Measurements from ENCODE around the gene TMEM123.
"Not testable (repeated sequence)": the region's sequence is repeated elsewhere in the genome, so short reads cannot be mapped to it uniquely, and the experiment has no call there.

Gene TMEM123

GRCh38 chr11:102396708-102397563, 55.6 kb downstream of the TMEM123 start:
- no peak for DNase-seq (ENCODE audit: low read depth in 1 of 2, low spot score in 1 of 2)

- DNase-seq (ENCODE audit: low read depth in 1 of 2, low spot score in 1 of 2) = no peak
Observed at GRCh38 chr11:102395720-102396393, 56.7 kb downstream of the TMEM123 start.

DNA sequence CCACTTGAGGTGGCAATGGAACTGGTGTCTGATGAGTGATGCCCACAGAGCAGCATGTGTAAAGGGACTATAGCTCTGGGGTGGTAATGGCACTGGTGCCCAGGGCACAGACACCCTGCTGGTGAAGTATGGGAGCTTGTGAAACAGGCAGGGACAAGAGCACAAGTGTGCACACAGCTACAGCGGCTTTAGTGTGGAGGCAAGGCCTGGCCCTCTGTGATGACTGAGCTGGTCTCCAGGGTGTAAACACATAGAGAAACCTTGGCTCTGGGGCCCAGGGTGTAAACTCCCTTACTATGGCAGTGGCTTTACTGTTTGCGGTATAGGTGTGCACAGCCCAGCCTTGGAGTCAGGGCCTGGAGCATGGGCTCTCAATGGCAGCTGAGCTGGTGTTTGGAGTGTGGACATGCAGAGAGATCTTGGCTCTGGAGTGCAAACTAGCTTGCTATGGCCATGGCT, 59.3 kb downstream of the TMEM123 start:
- no peak for DNase-seq (ENCODE audit: low read depth in 1 of 2, low spot score in 1 of 2)

- DNase-seq (ENCODE audit: low read depth in 1 of 2, low spot score in 1 of 2) = no peak
Observed at GRCh38 chr11:102391549-102392237, 60.9 kb downstream of the TMEM123 start.

DNA sequence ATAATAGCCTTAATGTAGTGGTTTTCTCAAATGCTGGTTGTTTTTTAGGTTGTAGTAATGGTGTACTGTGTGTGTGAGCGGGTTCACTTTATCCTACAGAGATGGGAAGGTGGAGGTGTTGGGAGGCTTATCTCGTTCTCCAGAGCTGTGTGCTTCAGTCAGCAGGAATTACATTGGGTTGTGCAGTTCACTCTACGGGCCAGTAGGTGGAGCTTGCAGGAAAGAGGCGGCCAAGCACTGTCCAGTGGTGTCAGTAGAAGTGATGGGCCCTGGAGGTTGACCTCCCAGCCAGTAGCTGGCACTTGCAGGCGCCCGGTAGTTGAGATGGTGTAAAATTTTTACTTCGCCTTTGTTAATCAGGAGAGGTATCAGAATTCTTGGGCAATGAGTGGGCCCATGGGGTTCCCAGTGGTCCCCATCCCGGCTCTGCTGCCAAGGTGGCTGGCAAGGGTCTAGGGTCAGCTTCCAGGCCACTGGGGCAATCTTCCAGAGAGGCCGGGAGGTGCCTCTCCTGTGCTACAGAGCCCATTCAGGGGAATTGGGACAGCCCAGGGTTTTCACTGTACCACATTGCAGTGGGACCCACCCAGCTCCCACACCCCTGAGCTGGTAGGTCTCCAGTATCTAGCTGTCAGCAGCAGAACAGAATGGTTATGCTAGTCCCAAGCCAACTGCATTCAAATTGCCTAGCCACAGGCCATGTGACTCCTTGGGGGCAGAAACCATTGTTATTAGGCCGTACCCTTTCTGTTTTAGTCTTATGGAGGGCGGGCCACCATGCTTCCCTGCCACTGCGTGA, 61.7 kb downstream of the TMEM123 start:
- peak in 1 of 2 donors; percentile 31 for DNase-seq (ENCODE audit: low read depth in 1 of 2, low spot score in 1 of 2)

DNA sequence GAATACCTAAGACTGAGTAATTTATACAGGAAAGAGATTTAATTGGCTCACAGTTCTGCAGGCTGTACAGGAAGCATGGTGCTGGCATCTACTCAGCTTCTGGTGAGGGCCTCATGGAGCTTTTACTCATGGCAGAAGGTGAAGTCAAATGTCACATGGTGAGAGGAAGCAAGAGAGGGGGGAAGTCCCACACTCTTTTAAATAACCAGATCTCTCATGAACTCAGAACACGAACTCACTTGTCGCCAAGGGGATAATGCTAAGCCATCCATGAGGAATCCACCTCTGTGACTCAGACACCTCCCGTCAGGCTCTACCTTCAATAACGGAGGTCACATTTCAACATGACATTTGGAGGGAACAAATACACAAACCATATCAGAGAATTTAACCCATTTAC, 63.3 kb downstream of the TMEM123 start:
- no peak for DNase-seq (ENCODE audit: low read depth in 1 of 2, low spot score in 1 of 2)

DNA sequence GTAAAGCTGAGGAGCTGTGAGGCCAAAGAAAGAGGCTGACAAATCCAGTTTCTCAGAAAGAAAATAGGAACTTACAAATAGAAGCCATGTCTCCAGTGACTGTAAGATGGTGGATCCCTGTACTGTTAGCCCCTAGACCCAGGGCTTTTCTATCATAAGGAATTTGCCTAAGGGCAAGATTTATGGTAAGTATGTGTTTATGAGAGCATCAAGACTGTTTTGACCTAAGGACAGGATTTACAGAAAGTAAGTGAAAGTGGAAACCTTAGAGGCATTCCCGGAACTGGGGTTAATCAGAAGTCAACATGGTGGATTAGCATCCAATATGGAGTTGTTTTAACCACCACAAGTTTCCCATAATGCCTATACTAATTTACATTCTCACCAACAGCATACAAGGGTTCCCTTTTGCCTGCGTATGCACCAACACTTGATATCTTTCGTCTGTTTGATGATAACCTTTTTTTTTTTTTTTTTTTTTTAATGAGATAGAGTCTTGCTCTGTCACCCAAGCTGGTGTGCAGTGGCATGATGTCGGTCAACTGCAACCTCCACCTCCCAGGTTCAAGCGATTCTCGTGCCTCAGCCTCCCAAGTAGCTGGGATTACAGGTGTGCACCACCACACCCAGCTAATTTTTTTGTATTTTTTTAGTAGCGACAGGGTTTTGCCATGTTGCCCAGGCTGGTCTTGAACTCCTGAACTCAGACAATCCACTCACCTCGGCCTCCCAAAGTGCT, 65.4 kb downstream of the TMEM123 start:
- DNase-seq (ENCODE audit: low read depth in 1 of 2, low spot score in 1 of 2) = no peak

DNA sequence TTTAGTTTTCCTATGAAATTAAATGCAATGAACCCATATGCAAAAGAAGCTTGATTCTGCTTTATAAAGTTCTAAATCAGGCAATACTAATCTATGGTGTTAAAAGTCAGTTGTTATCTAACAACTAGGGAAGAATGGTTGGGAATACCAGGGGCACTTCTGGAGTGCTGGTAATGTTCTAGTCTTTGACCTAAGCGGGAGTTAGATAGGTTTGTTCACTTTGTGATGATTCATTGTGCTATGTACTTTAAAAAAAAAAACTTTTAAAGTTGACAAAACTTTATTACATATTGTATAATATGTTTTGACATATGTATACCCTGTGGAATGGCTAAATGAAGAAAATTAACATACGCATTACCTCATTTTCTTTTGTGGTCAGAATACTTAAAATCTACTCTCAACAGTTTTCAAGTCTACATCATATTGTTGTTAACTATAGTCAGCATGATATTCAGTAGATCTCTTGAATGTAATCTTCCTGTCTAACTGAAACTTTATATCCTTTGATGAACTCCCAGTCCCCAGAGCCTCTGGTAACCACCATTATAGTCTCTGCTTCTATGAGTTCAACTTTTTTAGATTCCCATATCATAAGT, 66.3 kb downstream of the TMEM123 start:
- DNase-seq (ENCODE audit: low read depth in 1 of 2, low spot score in 1 of 2) = no peak

DNA sequence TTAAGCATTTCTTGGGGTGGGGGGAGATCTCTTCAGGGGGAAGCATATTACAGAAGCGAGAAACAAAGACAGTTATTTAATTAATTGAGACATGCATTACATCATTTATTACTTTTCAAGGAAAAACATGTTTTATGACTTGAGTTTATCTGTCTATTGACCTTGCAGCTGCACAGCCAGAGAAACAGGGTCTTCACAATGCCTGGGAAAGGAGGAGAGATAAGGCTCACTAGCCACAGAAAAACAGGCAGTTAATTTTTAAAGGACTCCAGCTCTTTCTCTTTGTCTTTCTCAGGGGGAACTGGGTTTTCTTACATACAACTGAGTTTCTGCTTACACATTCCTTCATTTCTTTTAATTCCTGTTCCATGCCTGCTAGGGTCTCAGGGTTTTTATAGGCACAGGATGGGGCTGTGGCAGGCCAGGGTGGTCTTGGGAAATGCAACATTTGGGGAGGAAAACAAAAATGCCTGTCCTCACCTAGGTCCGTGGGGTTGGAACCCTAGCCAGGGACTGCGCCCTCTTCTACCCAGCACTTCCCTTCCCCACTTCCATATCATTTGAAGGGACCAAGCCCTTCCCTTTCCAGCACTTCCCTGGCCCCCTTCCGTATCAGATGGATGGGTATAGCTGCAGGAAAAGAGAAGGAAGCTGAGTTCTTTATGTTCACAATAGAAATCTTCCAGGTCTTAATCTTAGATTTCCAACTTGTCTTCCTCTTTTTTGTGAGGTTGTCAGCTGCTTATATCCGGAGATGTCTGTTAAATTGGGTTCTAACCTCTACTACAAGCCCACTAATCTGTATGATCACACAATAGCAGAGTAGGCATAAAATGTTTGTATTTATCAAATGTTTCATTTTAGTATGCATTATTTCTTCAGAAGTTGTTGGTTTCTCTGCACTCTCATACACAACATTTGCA, 67.2 kb downstream of the TMEM123 start:
- no peak for DNase-seq (ENCODE audit: low read depth in 1 of 2, low spot score in 1 of 2)

GRCh38 chr11:102384419-102385079, 68.0 kb downstream of the TMEM123 start:
- DNase-seq (ENCODE audit: low read depth in 1 of 2, low spot score in 1 of 2) = no peak

GRCh38 chr11:102383839-102384238, 68.7 kb downstream of the TMEM123 start:
- DNase-seq (ENCODE audit: low read depth in 1 of 2, low spot score in 1 of 2) = no peak

GRCh38 chr11:102382384-102382783, 70.2 kb downstream of the TMEM123 start:
- no peak for DNase-seq (ENCODE audit: low read depth in 1 of 2, low spot score in 1 of 2)

DNA sequence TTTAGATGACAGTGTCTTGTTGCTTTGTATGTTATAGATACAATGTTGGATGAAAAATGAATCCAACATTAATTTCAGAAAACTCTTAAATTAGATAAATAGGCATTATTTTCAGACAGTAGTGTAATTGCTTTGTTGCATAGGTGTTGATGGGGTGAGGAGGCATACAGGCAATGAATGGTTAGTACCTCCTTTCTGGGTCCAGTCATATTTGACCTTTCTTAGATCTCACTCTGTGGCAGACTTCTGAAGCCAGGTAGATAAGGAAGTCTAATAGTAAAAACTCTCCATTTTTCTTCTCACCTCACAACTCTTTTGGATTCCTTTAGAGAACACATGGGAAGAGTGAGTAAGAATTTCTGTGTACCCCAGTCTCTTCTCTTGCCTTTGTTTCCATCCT, 73.7 kb downstream of the TMEM123 start:
- DNase-seq (ENCODE audit: low read depth in 1 of 2, low spot score in 1 of 2) = no peak

- DNase-seq (ENCODE audit: low read depth in 1 of 2, low spot score in 1 of 2) = no peak
Observed at GRCh38 chr11:102377891-102378290, 74.7 kb downstream of the TMEM123 start.

GRCh38 chr11:102375720-102376399, 76.7 kb downstream of the TMEM123 start:
- DNase-seq (ENCODE audit: low read depth in 1 of 2, low spot score in 1 of 2) = no peak

- DNase-seq (ENCODE audit: low read depth in 1 of 2, low spot score in 1 of 2) = not testable (repeated sequence)
Observed at GRCh38 chr11:102374633-102375424, 77.7 kb downstream of the TMEM123 start.

DNA sequence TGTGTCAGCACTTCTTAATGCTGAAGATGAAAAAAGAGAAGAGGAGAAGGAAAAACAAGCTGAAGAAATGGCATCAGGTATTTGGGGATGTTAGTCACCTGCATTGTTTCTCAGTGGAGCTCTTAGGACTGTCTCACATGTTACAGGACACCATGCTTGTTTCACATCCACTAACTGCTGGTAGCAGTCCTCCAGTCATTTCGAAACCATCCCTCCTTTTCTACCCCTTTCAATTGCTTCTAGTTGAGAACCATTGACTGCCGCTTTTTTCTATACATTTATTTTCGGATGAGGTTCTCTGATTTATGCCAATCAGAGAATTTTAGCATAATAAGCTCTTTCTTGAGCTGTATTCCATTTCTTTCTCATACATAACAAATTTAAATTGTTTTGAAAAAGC, 84.1 kb downstream of the TMEM123 start:
- DNase-seq (ENCODE audit: low read depth in 1 of 2, low spot score in 1 of 2) = no peak

Measured in activated T-helper 1 cell treated with anti-CD3 and anti-CD28 coated beads, Interleukin-2, amount 50 U/mL, for 16 hours (primary cell).